Large intestine (tissue), 3 donors: ENCODE results near the gene MYBPC3. TPM values are rescaled to one million over a fixed set of nuclear protein-coding genes. Genes with fewer than 3 reads are reported as not detected.

Experiments
- DNase-seq, 2 donors: peaks; one replicate each; pipeline versions ENCODE4 v3.0.0 to v3.0.0-alpha.2; 2013
- H3K27ac ChIP-seq: one replicate; pipeline ENCODE4 v1.5.1; 2013; ENCODE audit warnings: low read length
- H3K27me3 ChIP-seq: 2 replicates; pipeline ENCODE4 v1.6.1; 2013; ENCODE audit warnings: low read length; ENCODE audit not compliant: control insufficient read depth, insufficient read depth
- H3K36me3 ChIP-seq: 2 replicates; pipeline ENCODE4 v1.6.1; 2013; ENCODE audit warnings: low read length; ENCODE audit not compliant: control insufficient read depth, insufficient read depth
- H3K4me1 ChIP-seq: one replicate; pipeline ENCODE4 v1.6.1; 2013; ENCODE audit warnings: low read length; ENCODE audit not compliant: control insufficient read depth, insufficient read depth
- H3K4me3 ChIP-seq: one replicate; pipeline ENCODE4 v1.5.1; 2013; ENCODE audit warnings: low read length
- H3K9me3 ChIP-seq: one replicate; pipeline ENCODE4 v1.6.1; 2013; ENCODE audit warnings: mild to moderate bottlenecking, low read depth, low read length, moderate library complexity; ENCODE audit not compliant: control insufficient read depth
- WGBS: methylation state at CpG from one replicate; pipeline ENCODE4 v1.1.5; 2013; ENCODE audit warnings: low lambda C conversion rate; ENCODE audit not compliant: insufficient coverage; 5-methylcytosine and 5-hydroxymethylcytosine counted together
- polyA plus RNA-seq: library from polyadenylated mRNA; unstranded; fragments of 120-200 nt; gene quantifications from one replicate; pipeline ENCODE4 v1.2.1, GENCODE V29; 2013

MYBPC3 gene
- polyA plus RNA-seq, 1 donor: 0.01 TPM

GRCh38 chr11:47374720-47375019, 22.2 kb upstream of the MYBPC3 start:
- DNase-seq: no peak
- WGBS: no CpG with 5 or more reads among the region's 5 CpGs
- Histone ChIP-seq H3K4me3 (no peak overlapping the region), H3K4me1 (peaks cover 3% of the 10 kb centered on the region), H3K27me3 (no peaks in the 10 kb centered on the region), H3K9me3 (no peaks in the 10 kb centered on the region), H3K36me3 (no peaks in the 10 kb centered on the region), H3K27ac (no peak overlapping the region)

- no peak overlapping the region for H3K4me3 ChIP-seq
- peak; percentile 61 for DNase-seq
- no peak overlapping the region for H3K27ac ChIP-seq
- H3K36me3 ChIP-seq: no peaks in the 10 kb centered on the region
- no peaks in the 10 kb centered on the region for H3K27me3 ChIP-seq
- H3K9me3 ChIP-seq: no peaks in the 10 kb centered on the region
- 70% methylated on average over 2 of the region's 19 CpGs for WGBS
- H3K4me1 ChIP-seq: peaks cover 3% of the 10 kb centered on the region
Measured at GRCh38 chr11:47373876-47374719, 21.6 kb upstream of the MYBPC3 start.

- no peaks in the 10 kb centered on the region for H3K9me3 ChIP-seq
- no peaks in the 10 kb centered on the region for H3K27me3 ChIP-seq
- no peak overlapping the region for H3K27ac ChIP-seq
- peaks cover 2% of the 10 kb centered on the region for H3K4me1 ChIP-seq
- H3K4me3 ChIP-seq: no peak overlapping the region
- no peak for DNase-seq
- WGBS: 92% methylated on average over 2 of the region's 7 CpGs
- H3K36me3 ChIP-seq: no peaks in the 10 kb centered on the region
Measured at GRCh38 chr11:47372422-47372821, 19.9 kb upstream of the MYBPC3 start.

- no peaks in the 10 kb centered on the region for H3K27me3 ChIP-seq
- no peak overlapping the region for H3K27ac ChIP-seq
- WGBS: no CpG with 5 or more reads among the region's 3 CpGs
- H3K4me1 ChIP-seq: no peaks in the 10 kb centered on the region
- DNase-seq: no peak
- H3K36me3 ChIP-seq: no peaks in the 10 kb centered on the region
- H3K9me3 ChIP-seq: no peaks in the 10 kb centered on the region
- no peak overlapping the region for H3K4me3 ChIP-seq
Measured at GRCh38 chr11:47369676-47370075, 17.2 kb upstream of the MYBPC3 start.

GRCh38 chr11:47366020-47366490, 13.6 kb upstream of the MYBPC3 start:
- Histone ChIP-seq H3K27me3 (no peaks in the 10 kb centered on the region), H3K9me3 (no peaks in the 10 kb centered on the region), H3K4me1 (no peaks in the 10 kb centered on the region), H3K4me3 (no peak overlapping the region), H3K27ac (no peak overlapping the region), H3K36me3 (no peaks in the 10 kb centered on the region)
- no peak for DNase-seq
- no CpG with 5 or more reads among the region's 1 CpG for WGBS

GRCh38 chr11:47361419-47361818, 8.9 kb upstream of the MYBPC3 start:
- H3K4me3 ChIP-seq: no peak overlapping the region
- no peak for DNase-seq
- H3K4me1 ChIP-seq: no peaks in the 10 kb centered on the region
- H3K36me3 ChIP-seq: no peaks in the 10 kb centered on the region
- H3K27ac ChIP-seq: no peak overlapping the region
- H3K27me3 ChIP-seq: no peaks in the 10 kb centered on the region
- no peaks in the 10 kb centered on the region for H3K9me3 ChIP-seq
- WGBS: 80% methylated on average over 1 of the region's 13 CpGs

GRCh38 chr11:47360341-47360740, 7.8 kb upstream of the MYBPC3 start:
- no CpG with 5 or more reads among the region's 15 CpGs for WGBS
- no peaks in the 10 kb centered on the region for H3K4me1 ChIP-seq

GRCh38 chr11:47359586-47359985, 7.1 kb upstream of the MYBPC3 start:
- Histone ChIP-seq H3K9me3 (no peaks in the 10 kb centered on the region), H3K4me3 (no peak overlapping the region), H3K27ac (no peak overlapping the region), H3K4me1 (no peaks in the 10 kb centered on the region), H3K36me3 (no peaks in the 10 kb centered on the region), H3K27me3 (no peaks in the 10 kb centered on the region)
- no CpG with 5 or more reads among the region's 17 CpGs for WGBS
- DNase-seq: no peak

More at GRCh38 chr11:47360341-47360740, 7.8 kb upstream of the MYBPC3 start:
- no peak overlapping the region for H3K4me3 ChIP-seq
- no peaks in the 10 kb centered on the region for H3K36me3 ChIP-seq
- no peaks in the 10 kb centered on the region for H3K9me3 ChIP-seq
- H3K27me3 ChIP-seq: no peaks in the 10 kb centered on the region
- H3K27ac ChIP-seq: no peak overlapping the region
- DNase-seq: no peak

- no peaks in the 10 kb centered on the region for H3K27me3 ChIP-seq
- H3K4me1 ChIP-seq: no peaks in the 10 kb centered on the region
- no peaks in the 10 kb centered on the region for H3K36me3 ChIP-seq
- no peak for DNase-seq
- WGBS: no CpG with 5 or more reads among the region's 7 CpGs
- no peak overlapping the region for H3K4me3 ChIP-seq
- no peak overlapping the region for H3K27ac ChIP-seq
- no peaks in the 10 kb centered on the region for H3K9me3 ChIP-seq
Measured at GRCh38 chr11:47359162-47359561, 6.7 kb upstream of the MYBPC3 start.

- no peak overlapping the region for H3K27ac ChIP-seq
- DNase-seq: no peak
- H3K36me3 ChIP-seq: no peaks in the 10 kb centered on the region
Measured at GRCh38 chr11:47358731-47359051, 6.2 kb upstream of the MYBPC3 start.

More at GRCh38 chr11:47358731-47359051, 6.2 kb upstream of the MYBPC3 start:
- WGBS: no CpG with 5 or more reads among the region's 14 CpGs
- H3K27me3 ChIP-seq: no peaks in the 10 kb centered on the region
- no peak overlapping the region for H3K4me3 ChIP-seq
- H3K4me1 ChIP-seq: no peaks in the 10 kb centered on the region
- H3K9me3 ChIP-seq: no peaks in the 10 kb centered on the region
